ENCODE measurements around the gene TLL1. TPM values are rescaled to one million over a fixed set of nuclear protein-coding genes. Genes with fewer than 3 reads are reported as not detected.

Gene TLL1
- total RNA-seq, 1 experiment from 2014 or later: 0.37 TPM

- ChIA-PET CTCF (no interaction called here), RAD21 (ENCODE audit: low non-redundant PET in 1 of 2, low total read pairs in 2 of 2, uncharacterized antibody in 2 of 2, unreplicated experiment in 2 of 2) (no interaction called here), POLR2A (no interaction called here)
- no TSS peak for BruUV-seq (replicated peaks)
- H2AFZ ChIP-seq (ENCODE audit: low read depth, low read length, poor library complexity, severe bottlenecking): no peak overlapping the region
- no peak overlapping the region for H3K27ac ChIP-seq (ENCODE audit: low read depth, low read length)
- no peaks in the 10 kb centered on the region for H3K9me3 ChIP-seq (ENCODE audit: control insufficient read depth in 1 of 2, insufficient read depth in 1 of 2, low read depth in 1 of 2, low read length in 2 of 2)
- TF ChIP-seq MAX (IDR thresholded peaks at IDR 0.05): no peak
- no peak for TF ChIP-seq ZNF274 (IDR thresholded peaks at IDR 0.05; ENCODE audit: low read depth, low read length)
- no peak for TF ChIP-seq EGR1 (IDR thresholded peaks at IDR 0.05; ENCODE audit: low read depth)
- H3K27me3 ChIP-seq (ENCODE audit: insufficient read depth, low read length): no peaks in the 10 kb centered on the region
- ATAC-seq (no peak), DNase-seq (ENCODE audit: low read depth, low spot score) (no peak)
- H3K4me2 ChIP-seq (ENCODE audit: low read length): no peak overlapping the region
- H3K4me1 ChIP-seq (ENCODE audit: control insufficient read depth in 1 of 2, insufficient read depth in 2 of 2, low read length in 2 of 2): no peaks in the 10 kb centered on the region
- no peaks in the 10 kb centered on the region for H3K9me2 ChIP-seq (ENCODE audit: insufficient read depth)
- intact Hi-C loops (cut with micrococcal nuclease): no loop called here
- no peak overlapping the region for H3K4me3 ChIP-seq (replicated peaks in 1 of 2; ENCODE audit: low read depth in 1 of 2, low read length in 2 of 2)
- no peaks in the 10 kb centered on the region for H4K20me1 ChIP-seq (ENCODE audit: insufficient read depth)
- no peaks in the 10 kb centered on the region for H3K79me2 ChIP-seq (ENCODE audit: insufficient read depth, low read length)
- no peak overlapping the region for H3K9ac ChIP-seq (ENCODE audit: low read length)
- H3K36me3 ChIP-seq (ENCODE audit: control insufficient read depth in 1 of 2, insufficient read depth in 2 of 2, low read length in 2 of 2): no peaks in the 10 kb centered on the region
These were observed 119.2 kb downstream of the TLL1 start for GRCh38 chr4:165992283-165992682.

- no peaks in the 10 kb centered on the region for H3K9me3 ChIP-seq (ENCODE audit: control insufficient read depth in 1 of 2, insufficient read depth in 1 of 2, low read depth in 1 of 2, low read length in 2 of 2)
- intact Hi-C loops (cut with micrococcal nuclease): no loop called here
- no peak overlapping the region for H3K9ac ChIP-seq (ENCODE audit: low read length)
- CTCF ChIA-PET: no interaction called here
- no TSS peak for BruUV-seq (replicated peaks)
- H3K27ac ChIP-seq (ENCODE audit: low read depth, low read length): no peak overlapping the region
- no peak overlapping the region for H3K4me2 ChIP-seq (ENCODE audit: low read length)
- H4K20me1 ChIP-seq (ENCODE audit: insufficient read depth): no peaks in the 10 kb centered on the region
- H3K27me3 ChIP-seq (ENCODE audit: insufficient read depth, low read length): no peaks in the 10 kb centered on the region
- H3K4me3 ChIP-seq (replicated peaks in 1 of 2; ENCODE audit: low read depth in 1 of 2, low read length in 2 of 2): no peak overlapping the region
- H3K36me3 ChIP-seq (ENCODE audit: control insufficient read depth in 1 of 2, insufficient read depth in 2 of 2, low read length in 2 of 2): no peaks in the 10 kb centered on the region
- no peak overlapping the region for H2AFZ ChIP-seq (ENCODE audit: low read depth, low read length, poor library complexity, severe bottlenecking)
- DNase-seq (ENCODE audit: low read depth, low spot score): no peak
- ATAC-seq: no peak
- no peaks in the 10 kb centered on the region for H3K4me1 ChIP-seq (ENCODE audit: control insufficient read depth in 1 of 2, insufficient read depth in 2 of 2, low read length in 2 of 2)
- H3K9me2 ChIP-seq (ENCODE audit: insufficient read depth): no peaks in the 10 kb centered on the region
- POLR2A ChIA-PET: no interaction called here
- RAD21 ChIA-PET (ENCODE audit: low non-redundant PET in 1 of 2, low total read pairs in 2 of 2, uncharacterized antibody in 2 of 2, unreplicated experiment in 2 of 2): no interaction called here
- H3K79me2 ChIP-seq (ENCODE audit: insufficient read depth, low read length): no peaks in the 10 kb centered on the region
- no peak for TF ChIP-seq POLR2AphosphoS5 (IDR thresholded peaks at IDR 0.05; ENCODE audit: low read depth, low read length)
- TF ChIP-seq CBX3 (IDR thresholded peaks at IDR 0.05; ENCODE audit: low read depth): no peak
- TF ChIP-seq, protein P1, sequence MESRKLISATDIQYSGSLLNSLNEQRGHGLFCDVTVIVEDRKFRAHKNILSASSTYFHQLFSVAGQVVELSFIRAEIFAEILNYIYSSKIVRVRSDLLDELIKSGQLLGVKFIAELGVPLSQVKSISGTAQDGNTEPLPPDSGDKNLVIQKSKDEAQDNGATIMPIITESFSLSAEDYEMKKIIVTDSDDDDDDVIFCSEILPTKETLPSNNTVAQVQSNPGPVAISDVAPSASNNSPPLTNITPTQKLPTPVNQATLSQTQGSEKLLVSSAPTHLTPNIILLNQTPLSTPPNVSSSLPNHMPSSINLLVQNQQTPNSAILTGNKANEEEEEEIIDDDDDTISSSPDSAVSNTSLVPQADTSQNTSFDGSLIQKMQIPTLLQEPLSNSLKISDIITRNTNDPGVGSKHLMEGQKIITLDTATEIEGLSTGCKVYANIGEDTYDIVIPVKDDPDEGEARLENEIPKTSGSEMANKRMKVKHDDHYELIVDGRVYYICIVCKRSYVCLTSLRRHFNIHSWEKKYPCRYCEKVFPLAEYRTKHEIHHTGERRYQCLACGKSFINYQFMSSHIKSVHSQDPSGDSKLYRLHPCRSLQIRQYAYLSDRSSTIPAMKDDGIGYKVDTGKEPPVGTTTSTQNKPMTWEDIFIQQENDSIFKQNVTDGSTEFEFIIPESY (IDR thresholded peaks at IDR 0.05; ENCODE audit: extremely low read depth, insufficient replicate concordance, low read length): no peak
- no peak for TF ChIP-seq ELF1 (IDR thresholded peaks at IDR 0.05; ENCODE audit: borderline replicate concordance, low read depth)
- TF ChIP-seq SRF (IDR thresholded peaks at IDR 0.05; ENCODE audit: low read depth): no peak
- TF ChIP-seq EGR1 (IDR thresholded peaks at IDR 0.05; ENCODE audit: low read depth): no peak
- TF ChIP-seq, protein P2, sequence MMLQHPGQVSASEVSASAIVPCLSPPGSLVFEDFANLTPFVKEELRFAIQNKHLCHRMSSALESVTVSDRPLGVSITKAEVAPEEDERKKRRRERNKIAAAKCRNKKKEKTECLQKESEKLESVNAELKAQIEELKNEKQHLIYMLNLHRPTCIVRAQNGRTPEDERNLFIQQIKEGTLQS (IDR thresholded peaks at IDR 0.05): no peak
- no peak for TF ChIP-seq TCF7L2 (IDR thresholded peaks at IDR 0.05; ENCODE audit: borderline replicate concordance, extremely low read depth, insufficient read depth, insufficient read length)
- TF ChIP-seq REST (IDR thresholded peaks at IDR 0.05; ENCODE audit: low read depth): no peak
- TF ChIP-seq JUND (IDR thresholded peaks at IDR 0.05): no peak
- TF ChIP-seq EZH2 (IDR thresholded peaks at IDR 0.05): no peak
- TF ChIP-seq EZH2phosphoT487 (IDR thresholded peaks at IDR 0.05; ENCODE audit: borderline replicate concordance): no peak
These were observed 121.7 kb downstream of the TLL1 start for GRCh38 chr4:165994701-165995100.

All from HCT116 (cell line).